GM21390 (cell line): ENCODE measurements around the gene PRR5.

ENCODE experiments used
- ATAC-seq: cut with Tn5 transposase; IDR thresholded peaks from one replicate; pipeline ENCODE4 v1.9.1; 2021; ENCODE audit not compliant: unreplicated experiment

Gene PRR5

GRCh38 chr22:44692662-44693007 lies 9.4 kb upstream of the PRR5 start:
- ATAC-seq, result no peak

DNA sequence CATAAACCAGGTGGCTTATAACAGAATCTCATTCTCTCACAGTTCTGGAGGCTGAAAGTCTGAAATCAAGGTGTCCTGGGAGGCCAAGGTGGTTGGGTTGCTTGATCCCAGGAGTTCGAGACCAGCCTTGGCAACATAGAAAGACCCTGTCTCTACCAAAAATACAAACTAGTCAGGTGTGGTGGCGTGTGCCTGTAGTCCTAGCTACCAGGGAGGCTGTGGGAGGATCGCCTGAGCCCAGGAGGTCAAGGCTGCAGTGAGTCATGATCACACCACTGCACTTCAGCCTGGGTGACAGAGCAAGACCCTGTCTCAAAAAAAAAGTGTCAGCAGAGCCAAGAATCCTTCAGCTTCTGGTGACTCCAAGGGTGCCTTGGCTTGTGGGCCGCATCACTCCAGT lies 8.9 kb upstream of the PRR5 start:
- ATAC-seq, result no peak

GRCh38 chr22:44693756-44694155 lies 8.2 kb upstream of the PRR5 start:
- no peak for ATAC-seq

DNA sequence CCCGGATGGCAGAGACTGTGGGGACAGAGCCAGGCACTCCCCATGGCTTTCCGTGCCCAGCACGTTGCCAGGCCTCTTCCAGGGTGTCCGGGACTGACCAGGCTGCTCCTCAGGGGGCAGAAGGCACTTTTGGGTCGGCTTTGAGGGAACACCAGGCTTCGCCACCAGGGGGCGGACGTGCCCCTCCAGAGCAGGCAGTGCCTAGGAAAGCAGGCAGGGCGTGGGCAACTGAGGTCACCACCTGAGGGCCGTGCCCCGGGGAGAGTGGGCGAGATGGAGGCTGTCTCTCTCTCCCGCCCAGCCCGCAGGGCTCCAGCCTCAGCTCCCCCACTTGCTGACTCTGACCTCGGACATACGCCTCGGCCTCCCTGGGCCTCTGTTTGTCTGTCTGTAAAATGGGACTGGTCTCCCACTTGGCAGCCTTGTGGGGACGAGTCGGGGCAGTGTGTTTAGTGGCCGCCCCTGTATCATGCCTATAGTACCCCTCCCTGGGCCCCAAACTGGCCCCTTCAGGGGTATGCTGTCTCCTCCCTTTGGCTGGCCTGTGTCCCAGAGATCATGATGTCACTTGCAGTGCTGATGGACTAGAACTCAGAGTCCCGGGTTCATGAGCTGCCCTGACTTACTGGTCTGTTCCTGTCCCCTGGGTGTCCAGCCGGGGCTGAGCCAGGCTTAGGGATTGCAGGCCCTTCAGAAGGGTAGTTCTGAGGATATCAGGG lies 4.4 kb upstream of the PRR5 start:
- ATAC-seq, result no peak

DNA sequence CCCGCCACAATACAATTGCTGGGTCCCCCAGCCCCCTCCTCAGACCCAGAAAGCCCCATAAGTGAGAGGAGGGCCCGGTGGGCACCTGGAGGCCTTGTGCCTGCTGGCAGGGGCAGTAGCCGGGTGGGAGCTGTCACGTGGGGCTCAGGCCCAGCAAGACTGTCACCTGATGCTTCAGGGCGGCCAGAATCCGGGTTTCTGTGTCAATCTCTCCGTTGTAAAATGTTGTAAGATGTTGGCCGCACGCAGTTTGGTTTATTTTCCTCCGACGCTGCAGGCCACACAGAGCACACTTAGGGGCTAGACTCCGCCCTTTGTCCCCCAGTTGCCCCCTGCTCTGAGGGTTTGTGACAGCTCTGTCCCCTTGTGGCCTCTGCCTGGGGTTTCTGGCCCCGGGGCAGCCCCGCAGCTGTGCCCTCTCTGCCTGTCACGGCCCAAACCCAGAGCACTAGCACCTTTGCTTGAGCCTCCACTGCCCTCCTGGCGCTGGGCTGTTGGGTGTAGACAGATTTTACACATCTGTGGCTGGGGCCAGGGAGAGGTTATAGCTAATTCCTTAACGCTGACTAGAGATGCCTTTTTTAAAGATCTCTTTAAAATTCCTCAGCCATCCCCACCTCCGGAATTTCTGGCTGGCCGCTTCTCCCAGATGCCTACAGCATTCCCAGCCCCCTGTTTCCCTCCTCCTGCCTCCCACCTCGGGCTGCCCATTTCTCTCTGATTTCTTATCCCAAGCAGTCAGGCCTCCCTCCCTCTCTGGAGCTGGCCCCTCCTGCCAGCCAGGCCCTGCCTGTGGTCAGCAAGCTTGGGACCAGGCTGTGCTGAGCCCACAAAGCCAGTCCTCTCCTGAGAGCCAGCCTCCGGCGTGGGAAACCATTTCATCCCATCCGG lies 3.2 kb upstream of the PRR5 start:
- ATAC-seq, result no peak

GRCh38 chr22:44700456-44700855 lies 1.5 kb upstream of the PRR5 start:
- ATAC-seq, result no peak

DNA sequence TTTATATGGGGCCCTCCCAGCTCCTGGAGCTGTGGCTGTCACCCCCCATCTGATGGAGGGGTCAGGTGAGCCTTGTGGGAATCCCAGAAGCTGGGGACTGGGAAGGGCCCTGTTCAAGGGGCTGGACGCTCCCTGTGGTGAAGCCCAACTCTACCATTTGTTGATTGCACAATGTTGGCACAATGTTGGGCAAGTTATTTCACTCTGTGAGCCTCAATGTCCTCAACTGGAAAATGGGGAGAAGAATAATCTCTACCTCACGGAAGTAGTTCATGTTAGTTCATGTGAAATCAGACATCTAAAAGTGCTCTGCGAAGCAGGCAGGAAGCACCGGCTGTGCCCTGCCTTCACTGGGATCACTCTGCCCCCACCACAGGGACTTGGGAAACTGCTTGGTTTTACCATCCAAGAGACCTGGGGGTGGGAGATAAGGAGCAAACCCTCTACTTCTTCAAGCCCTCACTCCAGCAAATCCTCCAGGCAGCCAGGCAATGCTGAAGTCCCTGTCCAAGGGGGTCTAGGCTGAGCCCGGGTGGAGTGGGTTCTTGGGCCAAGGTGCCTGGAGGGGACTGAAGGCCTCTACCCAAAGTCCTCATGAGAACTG lies 715 bp upstream of the PRR5 start:
- no peak for ATAC-seq

DNA sequence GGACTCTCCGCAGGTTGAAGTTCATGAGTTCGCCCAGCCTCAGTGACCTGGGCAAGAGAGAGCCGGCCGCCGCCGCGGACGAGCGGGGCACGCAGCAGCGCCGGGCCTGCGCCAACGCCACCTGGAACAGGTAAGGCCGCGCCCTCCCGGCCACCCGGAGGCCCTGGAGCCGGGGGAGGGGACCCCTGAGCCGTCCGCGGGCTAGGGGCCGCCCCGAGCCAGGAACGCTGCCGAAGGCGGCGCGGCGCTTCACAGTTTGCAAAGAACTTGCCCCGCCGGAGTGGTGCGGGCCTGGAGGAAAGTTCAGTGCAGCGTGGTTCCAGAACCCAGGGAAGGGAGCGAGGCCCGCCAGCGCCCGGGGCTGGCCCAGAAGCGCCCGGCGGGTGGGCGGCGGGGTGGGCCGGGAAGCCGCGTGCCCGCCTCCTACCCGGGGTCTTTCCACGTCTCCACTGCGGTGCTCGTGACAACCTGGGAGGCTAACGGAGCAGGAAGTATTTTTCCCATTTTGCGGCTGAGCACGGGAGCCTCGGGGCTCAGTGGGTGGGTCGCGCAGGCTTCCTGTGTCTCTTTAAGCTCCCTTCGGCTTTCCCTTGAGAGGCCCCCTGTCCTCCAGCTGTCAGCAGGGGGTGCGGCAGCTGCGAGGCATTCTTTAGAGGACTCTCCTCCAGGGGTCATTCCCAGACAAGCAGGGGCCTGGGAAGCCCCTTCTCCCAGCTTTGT lies 635 bp downstream of the PRR5 start:
- ATAC-seq, result peak; percentile 19

- ATAC-seq, result no peak
Observed at GRCh38 chr22:44703255-44703870, 1.4 kb downstream of the PRR5 start.

- no peak for ATAC-seq
Observed at GRCh38 chr22:44704159-44705021, 2.4 kb downstream of the PRR5 start.

DNA sequence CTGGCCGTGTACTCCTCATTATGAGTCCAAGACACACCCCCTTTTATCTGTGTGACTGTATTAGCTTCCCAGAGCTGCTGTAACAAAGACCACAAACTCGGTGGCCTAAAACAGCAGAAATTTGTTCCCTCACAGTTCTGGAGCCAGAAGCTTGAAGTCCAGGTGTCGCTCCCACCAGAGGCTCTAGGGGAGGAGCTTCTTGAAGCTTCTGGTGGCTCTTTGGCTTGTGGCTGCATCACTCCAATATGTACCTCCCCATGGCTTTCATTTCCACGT lies 3.0 kb downstream of the PRR5 start:
- no peak for ATAC-seq

DNA sequence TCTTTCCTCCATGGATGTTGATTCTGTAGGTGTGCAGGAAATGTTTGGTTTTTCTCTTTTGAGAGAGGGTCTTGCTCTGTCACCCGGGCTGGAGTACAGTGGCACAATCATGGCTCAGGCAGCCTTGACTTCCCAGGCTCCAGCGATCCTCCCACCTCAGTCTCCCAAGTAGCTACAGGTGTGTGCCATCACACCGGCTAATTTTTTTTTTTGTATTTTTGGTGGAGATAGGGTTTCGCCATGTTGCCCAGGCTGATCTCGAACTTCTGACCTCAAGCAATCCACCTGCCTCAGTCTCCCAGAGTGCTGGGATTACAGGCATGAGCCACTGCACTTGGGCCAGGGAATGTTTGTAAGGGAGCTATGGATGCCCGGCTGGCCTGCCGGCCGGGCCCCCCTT lies 4.5 kb downstream of the PRR5 start:
- no peak for ATAC-seq

GRCh38 chr22:44707178-44707577 lies 5.2 kb downstream of the PRR5 start:
- ATAC-seq, result no peak

- ATAC-seq, result no peak
Observed at GRCh38 chr22:44707752-44708151, 5.7 kb downstream of the PRR5 start.

DNA sequence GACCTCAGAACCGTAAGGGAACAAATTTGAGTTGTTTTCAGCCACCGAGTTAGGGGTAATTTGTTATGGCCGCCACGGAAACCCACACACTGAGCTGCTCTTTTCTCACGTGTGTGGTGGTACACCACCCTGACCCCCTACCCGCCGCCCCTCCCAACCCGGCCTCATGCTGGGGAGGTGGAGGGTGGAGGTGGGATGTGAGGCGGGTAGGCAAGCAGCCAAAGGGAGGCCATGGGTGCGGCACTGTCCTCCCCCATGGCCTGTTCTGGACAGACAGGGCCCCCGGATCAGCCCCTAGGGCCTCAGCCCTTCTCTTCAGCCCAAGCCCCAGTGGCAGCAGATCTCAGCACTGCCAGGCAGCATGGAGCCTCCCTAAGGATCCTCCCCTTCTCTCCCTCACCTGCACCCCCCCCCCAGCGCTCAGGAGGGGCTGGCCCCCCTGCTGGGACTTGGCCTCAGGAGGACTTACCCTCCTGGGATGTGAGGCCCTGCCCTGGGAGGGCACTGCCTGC lies 7.9 kb downstream of the PRR5 start:
- ATAC-seq, result no peak

DNA sequence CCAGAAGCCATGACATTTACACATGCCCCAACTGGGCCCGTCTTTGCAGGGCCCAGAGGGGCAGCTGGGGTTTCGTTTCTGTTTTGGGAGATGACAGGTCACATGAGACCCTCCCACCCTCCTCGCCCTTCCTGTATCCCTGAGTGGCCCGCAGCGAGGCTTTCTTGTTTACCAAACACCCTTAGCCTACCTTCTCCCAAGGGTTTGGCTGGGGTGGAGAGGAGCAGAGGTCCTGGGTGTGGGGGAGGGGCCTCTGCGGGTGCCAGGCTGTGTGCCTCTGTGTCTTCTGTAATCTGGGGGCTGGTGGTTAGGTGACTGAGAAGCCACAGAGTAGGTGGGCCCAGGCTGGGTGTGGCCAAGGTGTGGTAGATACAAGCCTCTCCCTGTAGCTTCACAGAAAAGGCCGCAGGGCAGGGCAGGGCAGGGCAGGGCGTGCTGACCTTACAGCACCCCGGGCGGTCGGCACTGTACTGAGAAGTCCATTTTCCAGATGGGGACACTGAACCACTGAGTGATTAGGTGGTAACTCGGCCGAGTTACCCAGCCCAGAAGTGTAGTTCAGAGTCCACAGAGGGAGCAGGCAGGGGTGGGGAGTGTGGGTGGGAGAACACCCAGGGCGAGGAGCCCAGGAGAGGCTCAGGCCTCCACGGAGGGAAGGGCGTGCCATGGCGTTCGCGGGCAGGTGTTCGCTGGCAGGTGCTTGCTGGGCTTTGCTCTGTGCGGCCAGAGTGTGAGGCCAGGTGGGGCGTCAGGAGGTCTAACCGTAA lies 8.7 kb downstream of the PRR5 start:
- no peak for ATAC-seq

DNA sequence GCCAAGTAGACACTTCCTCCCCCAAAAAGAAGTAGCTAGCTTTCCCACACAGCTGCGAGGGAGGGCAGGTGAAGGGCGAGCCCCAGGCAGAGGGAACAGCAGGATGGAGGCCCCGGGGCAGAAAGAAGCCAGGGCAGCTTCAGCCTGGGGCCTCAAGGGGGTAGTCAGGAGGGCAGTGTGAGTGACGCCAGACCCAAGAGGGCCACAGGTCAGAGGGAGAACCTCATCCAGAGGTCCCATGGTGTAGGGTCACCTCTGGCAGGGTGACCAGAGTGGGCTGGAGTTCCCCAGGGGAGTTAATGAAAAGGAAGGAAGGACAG lies 9.2 kb downstream of the PRR5 start:
- no peak for ATAC-seq

- no peak for ATAC-seq
Observed at GRCh38 chr22:44711690-44712555, 9.9 kb downstream of the PRR5 start.

- ATAC-seq, result no peak
Observed at GRCh38 chr22:44712962-44713361, 11.0 kb downstream of the PRR5 start.
